ENCODE results near the gene C1orf74.
A peak's percentile ranks its signal among the peaks of the same experiment; 100 is the strongest.

Gene C1orf74

DNA sequence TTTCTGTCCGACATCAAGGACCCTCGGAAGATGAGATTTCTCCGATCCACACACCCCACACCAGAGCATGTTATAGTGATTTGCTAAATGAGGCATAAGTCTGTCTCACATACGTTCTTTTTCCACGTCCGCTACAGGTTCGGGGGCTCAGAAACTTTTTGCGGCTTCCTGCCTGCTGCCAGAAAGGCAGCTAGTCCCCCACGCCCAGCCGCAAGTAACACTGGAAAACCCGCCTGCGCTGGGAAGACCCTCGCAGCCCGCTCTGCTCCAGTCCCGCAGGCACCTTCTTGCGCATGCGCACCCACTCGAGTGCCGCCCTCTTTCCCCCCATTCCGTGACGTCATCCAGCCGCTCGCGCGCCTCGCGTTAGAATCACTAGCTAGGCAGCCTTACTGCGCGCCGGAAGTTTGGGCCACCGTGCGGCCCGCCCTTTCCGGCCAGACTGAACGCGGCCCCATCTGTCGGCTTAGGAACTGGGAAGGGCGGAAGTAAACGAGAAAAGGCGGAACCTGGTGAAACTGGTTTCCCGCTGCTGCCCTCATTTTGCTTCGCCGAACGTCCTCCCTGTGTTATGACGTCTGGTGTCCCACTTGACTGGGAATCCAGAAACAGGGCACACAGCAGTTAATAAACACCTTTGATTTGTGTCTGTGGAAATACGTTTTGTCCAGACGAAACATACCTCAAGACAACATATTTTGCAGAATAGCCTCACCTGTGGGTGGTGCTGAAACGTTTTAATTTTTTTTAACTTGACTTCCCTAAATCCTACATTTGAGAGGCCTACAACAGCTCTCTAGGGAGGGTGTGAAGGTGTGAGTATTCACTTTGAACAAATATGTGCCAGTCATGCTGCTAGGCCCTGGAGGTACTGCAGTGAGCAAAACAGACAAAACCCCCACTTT, at the start of gene C1orf74:
TSS of gene C1orf74 (minus strand) at position 295 of the 905 bp plus-strand sequence. CDS start 925 bp downstream, outside the sequence.
- peak; percentile 100 for DNase-seq

GRCh38 chr1:209831615-209832014, 47.3 kb upstream of the C1orf74 start:
- no peak for DNase-seq

- no peak for DNase-seq
Measured at GRCh38 chr1:209830722-209831121, 46.4 kb upstream of the C1orf74 start.

- no peak for DNase-seq
Measured at GRCh38 chr1:209829716-209830115, 45.4 kb upstream of the C1orf74 start.

DNA sequence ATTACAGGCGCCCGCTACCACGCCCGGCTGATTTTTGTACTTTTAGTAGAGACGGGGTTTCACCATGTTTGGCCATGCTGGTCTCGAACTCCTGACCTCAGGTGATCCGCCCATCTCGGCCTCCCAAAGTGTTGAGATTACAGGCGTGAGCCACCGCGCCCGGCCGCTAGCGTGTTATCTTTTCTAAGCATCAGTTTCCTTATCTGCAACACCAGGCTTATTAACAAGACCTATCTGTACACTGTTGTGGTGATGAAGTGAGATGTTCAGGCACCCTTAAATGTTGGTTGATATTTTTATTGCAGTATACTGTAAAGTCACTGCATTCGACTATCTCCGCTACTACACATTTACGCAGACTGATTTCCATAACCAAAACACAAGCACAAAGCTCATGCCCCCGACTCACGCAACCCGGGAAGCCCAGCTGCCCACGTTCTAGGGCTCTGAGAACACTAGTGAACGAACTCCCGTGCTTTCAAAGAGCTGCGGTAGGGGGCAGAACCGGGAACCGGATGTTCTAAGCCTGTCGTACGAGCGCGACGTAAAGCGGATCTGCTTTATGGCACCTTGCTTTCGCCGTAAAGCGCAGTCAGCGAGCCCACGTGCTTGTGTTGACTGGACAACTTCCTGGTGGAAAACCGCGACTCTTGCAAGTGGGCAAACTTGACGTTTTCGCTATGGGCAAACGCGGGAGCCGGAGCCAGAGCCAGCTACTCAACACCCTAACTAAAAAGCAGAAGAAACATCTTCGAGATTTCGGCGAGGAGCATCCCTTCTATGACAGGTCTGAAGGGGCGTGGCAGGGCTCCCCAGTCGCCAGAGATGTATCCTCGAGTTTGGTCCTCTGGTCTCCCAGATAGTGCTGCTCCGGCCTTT, 43.3 kb upstream of the C1orf74 start, which contains the start of gene UTP25:
TSS of gene UTP25 (plus strand) at position 589 of the 879 bp plus-strand sequence. CDS start at position 681, 92 bp downstream.
- DNase-seq: peak; percentile 92

- DNase-seq: no peak
Measured at GRCh38 chr1:209825591-209826434, 41.5 kb upstream of the C1orf74 start.

- DNase-seq: no peak
Measured at GRCh38 chr1:209823143-209824041, 39.0 kb upstream of the C1orf74 start.

DNA sequence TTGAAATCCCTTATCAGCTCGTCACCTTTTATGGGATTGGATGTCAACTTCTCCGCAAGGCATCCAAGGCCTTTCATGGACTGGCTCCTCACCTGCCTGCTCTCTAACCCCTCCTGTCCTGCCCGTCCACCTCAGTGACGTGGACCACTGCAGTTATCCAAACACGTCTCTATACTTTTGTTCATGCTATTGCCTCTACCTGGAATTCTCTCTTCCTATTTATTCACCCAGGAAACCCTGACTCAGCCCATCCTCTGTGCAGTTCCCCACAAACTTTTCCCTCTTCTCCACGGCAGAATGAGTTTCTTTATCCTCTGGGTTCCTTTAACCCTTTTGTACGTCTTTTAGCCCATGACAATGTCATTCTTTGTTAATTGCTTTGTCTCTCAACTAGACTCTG, 38.3 kb upstream of the C1orf74 start:
- no peak for DNase-seq

DNA sequence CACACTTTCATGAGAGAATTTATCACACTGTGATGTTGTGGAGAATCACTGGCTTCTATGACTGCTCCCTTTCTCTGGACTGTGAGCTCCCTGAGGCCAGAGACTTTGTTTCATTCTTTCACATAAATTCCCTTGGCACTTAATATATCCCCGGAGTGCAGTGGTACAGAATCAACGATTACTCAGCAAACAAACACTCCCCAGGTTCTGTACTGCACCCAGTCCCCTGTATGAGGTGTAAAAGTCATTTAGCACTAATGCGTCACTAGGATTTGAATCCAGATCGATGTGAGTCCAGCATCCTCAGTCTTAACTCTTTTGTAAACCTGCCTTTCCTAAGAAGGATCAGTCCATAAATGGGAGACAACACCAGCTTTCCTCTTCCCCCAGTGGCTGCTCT, 36.6 kb upstream of the C1orf74 start:
- no peak for DNase-seq

DNA sequence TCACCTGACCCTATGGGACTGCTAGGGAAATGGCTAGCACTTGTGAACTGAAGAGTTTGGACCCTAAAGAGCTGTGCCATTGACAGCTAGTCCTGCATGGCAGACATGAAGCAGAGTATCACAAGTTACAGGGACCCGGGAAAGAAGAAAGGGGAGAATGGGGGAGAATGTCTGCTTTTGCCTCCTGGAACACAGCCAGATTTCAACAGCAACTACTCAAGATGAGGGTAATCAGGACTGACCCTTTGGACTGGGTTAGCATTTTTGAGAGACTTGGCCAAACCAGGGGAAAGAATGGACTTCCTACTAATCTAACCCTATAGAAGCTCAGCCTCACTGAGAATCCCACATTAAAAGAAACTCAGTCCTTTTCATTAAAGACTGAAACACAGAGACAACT, 34.7 kb upstream of the C1orf74 start:
- no peak for DNase-seq

DNA sequence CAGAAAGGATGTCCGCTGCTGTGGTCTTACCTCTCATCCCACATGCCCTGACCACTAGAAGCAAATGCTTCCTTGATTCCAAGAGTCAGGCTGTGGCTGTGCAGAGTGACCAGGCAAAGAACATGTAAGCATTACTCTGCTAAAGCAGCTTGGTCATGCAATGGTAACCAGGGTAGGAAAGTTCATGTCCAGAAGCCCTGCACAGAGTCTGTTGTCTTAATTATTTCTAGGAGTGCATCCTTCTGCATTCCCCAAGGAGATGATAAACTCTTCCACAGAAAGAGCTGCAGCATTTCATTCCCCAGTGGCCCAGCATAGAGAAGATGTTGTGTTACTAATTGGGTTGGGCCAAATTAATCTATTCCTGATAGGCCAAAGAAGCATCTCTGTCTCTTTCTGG, 33.3 kb upstream of the C1orf74 start:
- DNase-seq: no peak

- no peak for DNase-seq
Measured at GRCh38 chr1:209816923-209817322, 32.6 kb upstream of the C1orf74 start.

DNA sequence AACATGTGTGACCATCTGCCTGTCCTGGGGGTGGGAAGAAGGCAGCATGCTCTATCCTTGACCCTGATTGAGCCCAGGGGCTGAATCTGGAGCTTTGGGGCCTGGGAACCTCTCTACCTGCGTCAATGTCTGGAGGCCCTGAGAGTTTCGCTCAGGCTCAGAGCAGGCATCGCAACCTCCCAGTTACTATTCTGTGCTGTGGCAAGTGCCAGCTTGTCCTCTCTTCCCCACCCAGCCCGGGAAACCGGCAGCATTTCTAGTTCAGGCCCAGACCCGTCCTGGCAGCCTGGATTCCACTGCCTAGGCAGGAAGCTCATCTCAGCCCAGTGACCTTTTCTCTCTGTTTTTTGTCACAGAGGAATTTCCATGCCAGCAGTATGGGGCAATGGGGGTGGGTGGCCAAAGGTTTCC, 31.6 kb upstream of the C1orf74 start:
- DNase-seq: no peak

GRCh38 chr1:209815490-209815889, 31.1 kb upstream of the C1orf74 start:
- DNase-seq: no peak

GRCh38 chr1:209813902-209814301, 29.5 kb upstream of the C1orf74 start:
- DNase-seq: no peak

GRCh38 chr1:209810783-209811182, 26.4 kb upstream of the C1orf74 start:
- no peak for DNase-seq

DNA sequence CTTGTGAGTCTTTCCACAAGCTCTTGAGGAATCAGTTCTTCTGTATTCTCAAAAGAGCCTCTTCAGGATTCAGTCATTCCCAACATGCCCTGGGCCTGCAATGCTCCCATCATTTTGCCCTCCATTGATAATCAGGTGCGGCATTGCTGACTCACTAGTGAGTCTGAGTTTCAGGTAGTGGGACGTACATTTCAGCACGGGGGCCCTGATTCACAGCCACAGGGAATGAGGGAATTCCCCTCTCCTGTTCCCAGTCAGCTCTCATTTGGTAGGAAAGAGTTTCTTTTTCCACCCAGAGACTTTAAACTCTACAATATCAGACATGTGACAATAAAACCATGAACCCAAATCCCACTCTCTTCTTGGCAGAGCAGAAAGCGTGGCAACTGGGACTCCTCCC, 25.3 kb upstream of the C1orf74 start:
- DNase-seq: no peak

DNA sequence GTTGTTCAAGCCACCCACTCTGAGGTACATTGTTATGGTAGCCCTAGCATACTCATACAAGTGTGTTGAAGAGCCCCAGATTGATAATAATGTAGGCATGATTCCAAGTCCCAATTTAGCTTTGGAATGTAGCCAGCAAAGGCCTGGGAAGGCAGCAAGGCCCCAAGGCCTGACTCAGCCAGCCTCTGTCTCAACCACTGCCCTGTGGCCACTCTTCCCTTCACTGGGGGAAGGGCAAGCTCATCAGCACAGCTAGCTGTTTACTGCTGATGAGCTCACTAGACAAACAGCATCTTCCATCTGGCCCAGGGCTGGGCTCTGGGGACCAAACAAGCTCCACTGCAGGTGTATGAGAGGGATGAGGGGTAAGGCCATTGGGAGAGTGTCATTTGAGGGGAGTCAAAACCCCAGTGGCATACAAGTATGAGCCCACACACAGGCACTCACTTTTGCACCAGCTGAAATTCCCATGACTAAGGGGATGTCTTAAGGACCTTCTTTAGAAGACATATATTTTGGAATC, 23.8 kb upstream of the C1orf74 start:
- DNase-seq: no peak

DNA sequence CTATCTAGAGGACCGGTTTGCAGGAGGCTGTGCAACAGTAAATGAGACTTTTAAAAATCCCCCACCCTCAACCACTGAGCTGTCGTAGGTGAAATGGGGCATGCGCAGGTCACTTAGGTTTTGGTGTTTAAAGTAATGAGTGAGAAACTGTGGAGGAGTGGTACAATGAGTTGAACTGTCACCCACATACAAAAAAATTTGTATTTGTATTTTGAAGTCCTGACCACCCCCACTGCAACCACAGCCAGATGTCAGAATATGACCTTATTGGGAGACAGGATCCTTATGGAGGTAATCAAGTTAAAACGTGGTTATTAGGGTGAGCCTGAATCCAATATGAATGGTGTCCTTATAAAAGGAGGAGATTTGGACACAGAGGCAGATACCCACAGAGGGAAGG, 23.1 kb upstream of the C1orf74 start:
- no peak for DNase-seq

- DNase-seq: peak; percentile 78
Measured at GRCh38 chr1:209805875-209806760, 21.8 kb upstream of the C1orf74 start, which contains the start of gene IRF6. TSS of gene IRF6 (minus strand) at chr1:209806142. CDS start at chr1:209801413, 4,729 bp downstream.

All from activated CD8-positive, alpha-beta memory T cell treated with anti-CD3 and anti-CD28 coated beads, Interleukin-2, amount 50 U/mL, for 4 hours (primary cell).